ENCODE data around the gene DDX54. TPM values are rescaled to one million over a fixed set of nuclear protein-coding genes. Genes with fewer than 3 reads are reported as not detected.

DDX54 gene
- total and polyA plus RNA-seq, 2 of the 8 experiments (the other 6 are each of a cell fraction or from before 2014, with no cell fraction given), result 64.9 to 113 TPM

GRCh38 chr12:113142173-113142885, 42.9 kb downstream of the DDX54 start (continued):
- TF ChIP-seq CHD7 (IDR thresholded peaks at IDR 0.05; ENCODE audit: insufficient replicate concordance, low read length), result no peak
